ENCODE data around the gene BTBD9.
"Not testable (repeated sequence)": the region's sequence is repeated elsewhere in the genome, so short reads cannot be mapped to it uniquely, and the experiment has no call there.

Gene BTBD9

GRCh38 chr6:38649744-38650143 is 10.0 kb upstream of the BTBD9 start:
- no peak for DNase-seq (ENCODE audit: low read depth, low spot score)

DNA sequence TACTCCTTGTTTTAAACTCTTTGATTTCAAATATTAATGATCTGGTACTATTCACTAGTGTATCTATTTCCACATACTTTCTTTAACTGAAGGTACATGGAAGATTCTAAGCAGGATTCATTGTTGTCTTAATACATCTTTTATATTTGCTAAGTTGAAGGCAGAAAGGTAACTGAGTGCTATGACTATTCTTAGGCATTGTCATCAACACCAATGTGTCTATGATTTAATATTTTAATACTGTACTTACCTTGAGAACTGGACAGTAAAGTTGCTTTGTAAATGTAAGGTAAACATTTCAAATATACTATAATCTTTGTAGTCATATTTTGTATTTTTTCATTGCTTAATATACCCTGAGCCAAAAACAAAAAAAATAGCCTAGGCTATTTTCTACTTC is 8.9 kb upstream of the BTBD9 start:
- DNase-seq (ENCODE audit: low read depth, low spot score): no peak

GRCh38 chr6:38646166-38646878 is 6.6 kb upstream of the BTBD9 start:
- no peak for DNase-seq (ENCODE audit: low read depth, low spot score)

- DNase-seq (ENCODE audit: low read depth, low spot score): no peak
Observed at GRCh38 chr6:38644951-38645350, 5.2 kb upstream of the BTBD9 start.

DNA sequence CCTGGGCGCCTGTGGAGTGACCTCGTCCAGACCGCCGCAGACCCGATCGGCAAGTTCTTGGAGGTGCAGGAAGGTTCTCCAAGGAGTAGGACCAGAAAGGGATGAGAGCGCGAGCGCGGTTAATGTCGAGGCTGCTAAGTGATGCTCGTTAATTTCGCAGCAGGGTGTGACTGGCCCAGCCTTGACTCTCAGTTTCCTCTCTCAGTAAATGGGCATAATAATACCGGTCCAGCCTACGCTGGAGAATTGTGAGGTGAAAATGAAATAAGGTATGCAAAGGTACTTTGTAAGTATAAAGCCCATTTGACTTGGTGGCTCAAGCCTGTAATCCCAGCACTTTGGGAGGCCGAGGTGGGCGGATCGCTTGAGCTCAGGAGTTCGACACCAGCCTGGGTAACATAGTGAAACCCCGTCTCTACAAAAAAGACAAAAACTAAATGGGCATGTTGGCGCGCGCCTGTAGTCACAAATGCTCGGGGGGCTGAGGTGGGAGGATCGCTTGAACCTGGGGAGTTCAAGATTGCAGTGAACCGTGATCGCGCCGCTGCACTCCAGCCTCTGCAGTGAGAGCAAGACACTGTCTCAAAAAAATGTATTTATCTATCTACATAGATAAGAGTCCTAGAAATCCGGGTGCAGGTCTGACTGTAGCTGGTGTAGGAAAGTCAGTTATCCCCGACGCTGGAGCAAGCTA is 634 bp upstream of the BTBD9 start:
- no peak for DNase-seq (ENCODE audit: low read depth, low spot score)

DNA sequence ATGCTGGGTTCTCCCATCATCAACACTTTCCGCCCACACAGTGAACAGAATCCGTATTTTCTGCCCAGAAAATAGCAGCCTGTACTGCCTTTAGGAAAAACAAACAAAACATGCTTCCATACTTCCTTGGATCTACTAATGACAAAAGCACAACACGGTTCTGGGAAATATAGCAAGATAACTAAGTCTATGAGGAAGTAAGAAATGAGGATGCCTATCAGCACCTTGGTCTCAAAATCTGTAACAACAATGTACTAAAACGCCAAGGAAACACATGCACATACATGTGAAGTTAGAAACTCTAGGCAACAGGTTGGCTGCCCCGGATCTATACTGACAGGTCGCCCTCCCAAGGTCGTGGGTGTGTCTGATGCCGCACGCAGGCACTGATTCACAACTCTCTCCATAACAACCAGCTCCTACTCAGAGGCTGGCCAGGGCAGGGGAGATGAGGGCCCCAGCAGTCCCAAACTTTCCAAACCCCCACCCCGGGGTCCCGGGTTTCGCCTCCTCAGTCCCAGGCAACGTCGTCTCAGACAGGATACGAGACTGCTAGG is 710 bp downstream of the BTBD9 start:
- DNase-seq (ENCODE audit: low read depth, low spot score): no peak

DNA sequence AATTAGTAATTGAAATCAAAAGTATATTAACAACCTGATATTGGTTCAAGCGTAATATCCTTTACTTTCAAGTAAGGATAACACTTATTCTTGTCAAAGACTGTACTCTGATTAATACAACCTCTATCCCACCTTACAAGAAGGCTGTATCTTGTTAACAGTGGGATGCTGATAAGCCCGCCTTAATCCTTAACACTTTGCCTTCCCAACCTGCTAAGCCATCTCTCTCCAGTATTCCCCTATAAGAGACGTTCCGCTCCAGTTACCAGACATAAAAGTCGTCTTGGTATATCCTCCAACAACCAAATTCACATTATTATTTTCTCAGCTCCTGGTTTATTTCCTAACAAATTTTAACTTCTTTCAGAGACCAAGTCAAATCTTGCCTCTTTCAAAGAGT is 2.0 kb downstream of the BTBD9 start:
- no peak for DNase-seq (ENCODE audit: low read depth, low spot score)

DNA sequence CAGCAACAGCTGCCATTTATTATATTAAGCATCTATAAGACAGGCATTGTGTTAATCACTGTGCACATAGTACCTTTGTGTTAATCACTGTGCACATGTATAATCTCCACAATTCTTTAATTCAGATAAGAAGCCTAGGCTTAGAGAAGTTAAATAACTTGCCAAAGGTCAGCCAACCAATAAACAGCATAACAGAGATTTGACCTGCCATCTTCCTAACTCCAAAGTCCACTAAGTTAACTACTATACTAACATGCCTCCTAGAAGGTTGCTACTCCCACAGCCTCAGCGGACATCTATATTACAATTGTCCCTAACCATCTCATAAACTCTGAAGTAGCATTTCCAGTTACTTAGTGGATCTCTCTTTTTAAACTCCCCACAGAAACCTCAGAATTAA is 3.7 kb downstream of the BTBD9 start:
- DNase-seq (ENCODE audit: low read depth, low spot score): no peak

GRCh38 chr6:38634518-38634917 is 5.2 kb downstream of the BTBD9 start:
- DNase-seq (ENCODE audit: low read depth, low spot score): no peak

- DNase-seq (ENCODE audit: low read depth, low spot score): no peak
Observed at GRCh38 chr6:38632490-38632889, 7.2 kb downstream of the BTBD9 start.

DNA sequence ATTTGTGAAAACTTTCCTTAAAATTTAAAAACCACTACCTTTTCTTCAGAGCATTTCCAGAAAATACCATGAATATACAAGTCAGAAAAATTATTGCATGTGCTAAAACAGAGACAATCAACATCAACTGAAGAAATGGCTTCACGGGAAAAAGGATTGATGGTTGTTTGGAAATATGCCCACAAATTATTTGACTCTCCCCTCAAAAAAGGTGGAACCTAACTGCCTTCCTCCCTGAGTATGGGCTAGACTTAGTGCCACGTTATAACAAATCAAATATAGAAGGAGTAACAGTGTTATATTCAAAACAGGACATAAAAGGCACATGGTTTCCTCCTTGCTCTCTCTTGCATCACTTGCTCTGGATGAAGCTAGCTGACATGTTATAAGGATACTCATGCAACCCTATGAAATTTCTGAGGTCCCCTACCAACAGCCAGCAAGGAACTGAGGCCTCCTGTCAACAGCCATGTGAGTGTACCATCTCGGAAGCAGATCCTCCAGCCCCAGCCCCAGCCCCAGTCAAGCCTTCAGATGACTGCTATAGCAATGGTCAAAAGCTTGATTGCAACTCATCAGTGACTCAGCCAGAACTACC is 8.4 kb downstream of the BTBD9 start:
- no peak for DNase-seq (ENCODE audit: low read depth, low spot score)

- DNase-seq (ENCODE audit: low read depth, low spot score): no peak
Observed at GRCh38 chr6:38625217-38625616, 14.5 kb downstream of the BTBD9 start.

DNA sequence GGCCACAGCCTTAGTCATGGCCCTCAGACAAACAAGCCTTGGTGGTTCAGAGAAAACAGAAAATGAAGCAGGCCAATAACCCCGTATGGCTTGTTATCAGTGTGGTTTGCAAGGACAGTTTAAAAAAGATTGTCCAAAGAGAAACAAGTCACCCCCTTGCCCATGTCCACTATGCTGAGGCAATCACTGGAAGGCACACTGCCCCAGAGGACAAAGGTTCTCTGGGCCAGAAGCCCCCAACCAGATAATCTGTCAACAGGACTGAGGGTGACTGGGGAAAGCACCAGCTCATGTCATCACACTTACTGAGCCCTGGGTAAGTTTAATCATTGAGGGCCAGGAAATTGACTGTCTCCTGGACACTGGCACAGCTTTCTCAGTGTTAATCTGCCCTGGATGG is 20.4 kb downstream of the BTBD9 start:
- not testable (repeated sequence) for DNase-seq (ENCODE audit: low read depth, low spot score)

DNA sequence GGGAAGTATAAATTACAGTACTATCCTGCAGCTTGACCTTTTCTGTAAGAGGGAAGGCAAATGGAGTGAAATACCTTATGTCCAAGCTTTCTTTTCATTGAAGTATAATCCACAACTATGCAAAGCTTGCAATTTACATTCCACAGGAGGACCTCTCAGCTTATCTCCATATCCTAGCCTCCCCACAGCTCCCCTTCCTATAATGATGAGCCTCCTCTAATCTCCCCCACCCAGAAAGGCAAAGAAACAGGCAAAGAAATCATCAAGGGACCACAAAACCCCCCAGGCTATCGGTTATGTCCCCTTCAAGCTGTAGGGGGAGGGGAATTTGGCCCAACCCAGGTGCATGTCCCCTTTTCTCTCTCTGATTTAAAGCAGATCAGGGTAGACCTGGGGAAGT is 21.4 kb downstream of the BTBD9 start:
- DNase-seq (ENCODE audit: low read depth, low spot score): not testable (repeated sequence)

DNA sequence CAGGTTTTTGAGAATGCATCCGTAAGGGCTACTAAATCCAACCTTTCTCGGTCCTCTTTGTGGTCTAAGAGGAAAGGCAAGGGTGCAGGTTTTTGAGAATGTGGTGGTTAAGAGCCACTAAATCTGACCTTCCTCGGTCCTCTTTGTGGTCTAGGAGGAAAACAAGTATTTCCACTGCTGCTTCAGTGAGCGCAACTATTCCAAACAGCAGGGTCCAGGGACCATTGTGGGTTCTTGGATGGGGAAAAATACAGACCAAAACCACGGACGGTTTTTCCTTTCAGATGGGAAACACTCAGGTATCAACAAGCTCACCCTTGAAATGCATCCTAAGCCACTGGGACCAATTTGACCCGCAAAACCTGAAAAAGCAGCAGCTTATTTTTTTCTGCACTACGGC is 21.9 kb downstream of the BTBD9 start:
- no peak for DNase-seq (ENCODE audit: low read depth, low spot score)

DNA sequence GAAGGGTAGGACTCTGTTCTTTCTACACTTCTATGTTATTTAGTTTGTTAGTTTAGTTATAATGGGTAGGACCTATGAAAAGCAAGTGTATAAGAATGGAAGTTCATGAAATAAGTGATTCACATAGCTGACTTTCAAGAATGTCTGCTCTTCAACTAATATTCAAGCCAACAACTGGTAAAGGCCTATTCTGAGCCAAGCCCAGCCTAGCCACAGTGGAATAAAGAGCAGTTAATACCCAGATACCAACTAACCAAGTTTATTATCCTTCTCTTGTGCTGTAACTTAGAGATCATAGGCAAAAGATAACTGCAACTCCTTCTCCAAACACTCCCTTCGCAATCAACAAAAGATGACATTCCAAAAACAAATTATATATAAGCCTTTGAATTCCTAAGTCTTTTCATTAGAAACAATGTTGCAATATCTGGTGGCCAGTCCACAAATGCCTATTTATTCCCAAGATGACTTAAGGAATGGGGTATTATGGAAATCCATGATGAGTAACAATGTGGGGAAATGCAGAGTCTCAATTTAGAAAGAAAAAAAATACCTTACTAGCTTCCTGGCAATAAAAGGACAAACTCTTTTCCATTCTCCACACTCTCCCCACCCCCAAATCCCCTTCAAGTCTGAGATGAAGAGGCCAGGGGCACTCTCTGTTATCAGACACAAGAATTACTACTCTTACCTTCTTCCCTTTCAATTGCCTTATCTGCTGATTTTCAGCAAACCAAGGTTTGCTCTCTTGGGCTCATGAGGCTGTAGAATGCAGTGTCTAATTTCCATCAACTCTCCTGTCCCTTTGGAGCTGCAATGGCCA is 27.4 kb downstream of the BTBD9 start:
- DNase-seq (ENCODE audit: low read depth, low spot score): no peak

DNA sequence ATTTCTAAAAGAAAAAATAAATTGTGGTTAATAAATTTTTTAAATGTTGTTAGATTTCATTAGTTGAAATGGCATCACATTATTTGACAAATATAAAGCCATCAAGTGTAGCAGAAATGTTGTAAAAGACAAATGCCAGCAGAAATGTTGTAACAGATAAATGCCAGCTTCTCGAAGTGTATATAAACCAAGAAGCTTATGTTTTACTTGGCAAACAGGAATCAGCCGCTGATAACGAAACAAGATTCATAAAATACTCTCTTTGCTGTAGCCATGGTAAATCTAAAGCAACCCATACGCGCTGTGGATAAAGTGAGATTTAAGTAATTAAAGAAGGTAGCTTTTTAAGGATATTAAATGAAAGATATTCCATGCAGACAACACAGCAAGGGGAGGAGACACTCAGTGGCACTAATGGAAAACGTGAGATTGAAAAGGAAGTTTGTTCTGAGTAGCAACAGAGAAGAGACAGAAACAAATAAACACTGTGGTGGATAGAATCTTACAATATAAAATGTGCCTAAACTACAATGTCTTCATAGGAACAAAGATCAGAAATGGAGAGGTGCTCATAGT is 29.6 kb downstream of the BTBD9 start:
- no peak for DNase-seq (ENCODE audit: low read depth, low spot score)

DNA sequence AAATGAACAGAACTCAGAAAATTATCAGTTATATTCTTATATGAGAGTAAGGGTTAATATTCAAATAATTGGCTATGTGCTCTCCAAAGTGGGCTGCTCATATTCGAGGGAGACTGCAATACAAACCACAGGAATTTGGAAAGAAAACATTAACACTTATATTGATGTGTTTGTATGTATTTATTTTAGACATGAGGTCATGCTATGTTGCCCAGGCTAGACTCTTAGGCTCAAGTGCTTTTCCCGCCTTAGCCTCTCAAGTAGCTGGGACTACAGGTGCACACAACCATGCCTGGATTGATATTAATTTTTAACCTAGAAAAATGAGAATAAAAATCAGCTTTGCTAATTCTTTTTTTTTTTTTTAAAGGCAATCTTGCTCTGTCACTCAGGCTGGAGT is 35.0 kb downstream of the BTBD9 start:
- no peak for DNase-seq (ENCODE audit: low read depth, low spot score)

DNA sequence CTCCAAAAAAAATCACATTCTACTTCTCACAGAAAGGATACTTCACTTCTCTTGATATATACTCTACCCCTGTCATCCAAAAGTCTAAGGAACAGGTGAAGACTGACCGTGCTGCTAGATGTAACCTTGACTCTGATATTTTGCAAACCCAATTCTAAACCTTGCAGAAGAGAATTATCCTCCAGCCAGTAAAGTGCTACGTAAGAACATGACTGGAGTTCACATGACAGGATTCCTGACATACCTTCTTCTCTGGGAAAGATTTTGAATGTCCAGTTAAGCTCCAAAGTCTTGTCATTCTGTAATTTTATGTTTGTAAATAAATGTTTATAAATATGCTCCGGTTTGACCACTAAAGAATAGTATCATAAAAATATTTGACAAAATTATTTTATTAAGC is 35.8 kb downstream of the BTBD9 start:
- DNase-seq (ENCODE audit: low read depth, low spot score): no peak

GRCh38 chr6:38603496-38603895 is 36.2 kb downstream of the BTBD9 start:
- no peak for DNase-seq (ENCODE audit: low read depth, low spot score)

GRCh38 chr6:38599966-38600550 is 39.7 kb downstream of the BTBD9 start:
- DNase-seq (ENCODE audit: low read depth, low spot score): no peak
